OCI-LY1 (cell line): ENCODE measurements around the gene LITAF.
A peak's percentile ranks its signal among the peaks of the same experiment; 100 is the strongest.

Source experiments
- H2AFZ ChIP-seq: fragments of 200-600 bp; sonication (generic), shearing (Covaris generic); 2 replicates; pipeline ENCODE4 v1.6.0; 2014; ENCODE audit warnings: antibody characterized with exemption, mild to moderate bottlenecking, low read length
- H3F3A ChIP-seq: fragments of 200-600 bp; sonication (generic), shearing (Covaris generic); 2 replicates; pipeline ENCODE4 v1.6.0; 2014; ENCODE audit warnings: mild to moderate bottlenecking, antibody characterized with exemption, low read length, moderate library complexity; ENCODE audit not compliant: insufficient read depth
- H3K27ac ChIP-seq: fragments of 200-600 bp; sonication (generic); 2 replicates; pipeline ENCODE4 v1.5.1; 2014; ENCODE audit warnings: low read length, mixed run types, mild to moderate bottlenecking, low read depth; ENCODE audit not compliant: poor library complexity, severe bottlenecking
- H3K27me3 ChIP-seq: fragments of 200-600 bp; sonication (generic); 2 replicates; pipeline ENCODE4 v1.6.0; 2014; ENCODE audit warnings: antibody characterized with exemption, mild to moderate bottlenecking, low read length, moderate library complexity; ENCODE audit not compliant: insufficient read depth
- H3K36me3 ChIP-seq: fragments of 200-600 bp; sonication (generic); 2 replicates; pipeline ENCODE4 v1.6.1; 2014; ENCODE audit warnings: mild to moderate bottlenecking, antibody characterized with exemption, low read length, moderate library complexity, mixed read lengths; ENCODE audit not compliant: insufficient read depth
- H3K4me1 ChIP-seq: fragments of 200-600 bp; sonication (generic); 2 replicates; pipeline ENCODE4 v1.5.1; 2014; ENCODE audit warnings: mild to moderate bottlenecking, low read length, moderate library complexity; ENCODE audit not compliant: insufficient read depth, severe bottlenecking
- H3K4me2 ChIP-seq: fragments of 200-600 bp; sonication (generic), shearing (Covaris generic); 2 replicates; pipeline ENCODE4 v1.6.1; 2014; ENCODE audit warnings: low read length
- H3K4me3 ChIP-seq: fragments of 200-600 bp; sonication (generic); 2 replicates; pipeline ENCODE4 v1.5.1; 2014; ENCODE audit warnings: low read length, low read depth, mild to moderate bottlenecking, mixed read lengths; ENCODE audit not compliant: poor library complexity, severe bottlenecking
- H3K79me2 ChIP-seq: fragments of 200-600 bp; shearing (Covaris generic); 2 replicates; pipeline ENCODE4 v1.6.1; 2016; ENCODE audit warnings: mixed run types, low read length, mixed read lengths; ENCODE audit not compliant: insufficient read depth
- H3K9ac ChIP-seq: fragments of 200-600 bp; sonication (generic), shearing (Covaris generic); 2 replicates; pipeline ENCODE4 v1.6.1; 2014; ENCODE audit warnings: mild to moderate bottlenecking, low read length, mixed read lengths
- H3K9me2 ChIP-seq: fragments of 200-600 bp; sonication (generic), shearing (Covaris generic); 2 replicates; pipeline ENCODE4 v1.6.1; 2014; ENCODE audit warnings: low read depth, mild to moderate bottlenecking, low read length, mixed read lengths
- H3K9me3 ChIP-seq: fragments of 200-600 bp; shearing (Covaris generic); 2 replicates; pipeline ENCODE4 v1.6.1; 2014; ENCODE audit warnings: low read length, mixed read lengths
- H4K20me1 ChIP-seq: fragments of 200-600 bp; sonication (generic), shearing (Covaris generic); 2 replicates; pipeline ENCODE4 v1.6.0; 2016; ENCODE audit warnings: mild to moderate bottlenecking, low read length; ENCODE audit not compliant: insufficient read depth
- CTCF ChIP-seq: fragments of 200-600 bp; sonication (generic), shearing (Covaris generic); IDR thresholded peaks from 2 replicates; pipeline ENCODE4 v1.5.1; 2017; ENCODE audit warnings: mild to moderate bottlenecking, antibody characterized with exemption, low read length, moderate library complexity, mixed read lengths
- EZH2 ChIP-seq: fragments of 200-600 bp; sonication (generic), shearing (Covaris generic); IDR thresholded peaks from 2 replicates; pipeline ENCODE4 v1.8.0; 2017; ENCODE audit warnings: borderline replicate concordance, mixed run types, mild to moderate bottlenecking, antibody characterized with exemption, low read length, moderate library complexity, mixed read lengths

LITAF gene

GRCh38 chr16:11610580-11610979 lies 23.9 kb upstream of the LITAF start:
- peaks cover 49% of the 10 kb centered on the region for H3K4me1 ChIP-seq
- no peaks in the 10 kb centered on the region for H3K79me2 ChIP-seq
- no peak overlapping the region for H3K9ac ChIP-seq
- no peak overlapping the region for H3K4me2 ChIP-seq
- TF ChIP-seq EZH2 (no peak), CTCF (peak; percentile 40; the same call in 1 of the 2 replicates)
- no peaks in the 10 kb centered on the region for H3F3A ChIP-seq
- H3K36me3 ChIP-seq: no peaks in the 10 kb centered on the region
- H3K4me3 ChIP-seq: no peak overlapping the region
- H3K27ac ChIP-seq: no peak overlapping the region
- H3K9me3 ChIP-seq: no peaks in the 10 kb centered on the region
- no peaks in the 10 kb centered on the region for H3K9me2 ChIP-seq
- H2AFZ ChIP-seq: no peak overlapping the region
- no peaks in the 10 kb centered on the region for H4K20me1 ChIP-seq
- no peaks in the 10 kb centered on the region for H3K27me3 ChIP-seq

- Histone ChIP-seq H3K4me3 (no peak overlapping the region), H3K27ac (no peak overlapping the region), H3K36me3 (no peaks in the 10 kb centered on the region), H3K79me2 (no peaks in the 10 kb centered on the region), H3K4me2 (no peak overlapping the region), H3K9me2 (no peaks in the 10 kb centered on the region), H3K4me1 (peaks cover 49% of the 10 kb centered on the region), H4K20me1 (no peaks in the 10 kb centered on the region), H3K27me3 (no peaks in the 10 kb centered on the region), H3K9me3 (no peaks in the 10 kb centered on the region), H3K9ac (no peak overlapping the region), H3F3A (no peaks in the 10 kb centered on the region), H2AFZ (no peak overlapping the region)
- TF ChIP-seq EZH2 (no peak), CTCF (no peak)
These were observed 23.4 kb upstream of the LITAF start for GRCh38 chr16:11610121-11610505.

- H3K9ac ChIP-seq: no peak overlapping the region
- H3K9me2 ChIP-seq: no peaks in the 10 kb centered on the region
- no peaks in the 10 kb centered on the region for H3K27me3 ChIP-seq
- H3K4me1 ChIP-seq: peaks cover 44% of the 10 kb centered on the region
- TF ChIP-seq CTCF (no peak), EZH2 (no peak)
- no peaks in the 10 kb centered on the region for H3K79me2 ChIP-seq
- no peaks in the 10 kb centered on the region for H4K20me1 ChIP-seq
- H3K4me3 ChIP-seq: no peak overlapping the region
- no peaks in the 10 kb centered on the region for H3K36me3 ChIP-seq
- H2AFZ ChIP-seq: no peak overlapping the region
- no peaks in the 10 kb centered on the region for H3K9me3 ChIP-seq
- no peaks in the 10 kb centered on the region for H3F3A ChIP-seq
- H3K27ac ChIP-seq: no peak overlapping the region
- no peak overlapping the region for H3K4me2 ChIP-seq
These were observed 22.9 kb upstream of the LITAF start for GRCh38 chr16:11609474-11610120.
